IPS-18a (cell line): ENCODE results near the gene ZNF699.

Source experiments
- H3K27ac ChIP-seq: one replicate; pipeline ENCODE4 v1.5.1; 2013; ENCODE audit warnings: low read length
- H3K27me3 ChIP-seq: one replicate; pipeline ENCODE4 v1.6.1; 2013; ENCODE audit warnings: mild to moderate bottlenecking, low read length; ENCODE audit not compliant: control insufficient read depth, insufficient read depth
- H3K36me3 ChIP-seq: one replicate; pipeline ENCODE4 v1.6.1; 2013; ENCODE audit warnings: low read depth, low read length; ENCODE audit not compliant: control insufficient read depth
- H3K4me1 ChIP-seq: one replicate; pipeline ENCODE4 v1.6.1; 2013; ENCODE audit warnings: low read depth, low read length; ENCODE audit not compliant: control insufficient read depth
- H3K4me3 ChIP-seq: one replicate; pipeline ENCODE4 v1.5.1; 2013; ENCODE audit warnings: low read length
- H3K9ac ChIP-seq: one replicate; pipeline ENCODE4 v1.6.1; 2013; ENCODE audit warnings: mild to moderate bottlenecking, low read length, moderate library complexity
- H3K9me3 ChIP-seq: one replicate; pipeline ENCODE4 v1.6.1; 2013; ENCODE audit warnings: low read depth, low read length; ENCODE audit not compliant: control insufficient read depth

The ZNF699 gene

DNA sequence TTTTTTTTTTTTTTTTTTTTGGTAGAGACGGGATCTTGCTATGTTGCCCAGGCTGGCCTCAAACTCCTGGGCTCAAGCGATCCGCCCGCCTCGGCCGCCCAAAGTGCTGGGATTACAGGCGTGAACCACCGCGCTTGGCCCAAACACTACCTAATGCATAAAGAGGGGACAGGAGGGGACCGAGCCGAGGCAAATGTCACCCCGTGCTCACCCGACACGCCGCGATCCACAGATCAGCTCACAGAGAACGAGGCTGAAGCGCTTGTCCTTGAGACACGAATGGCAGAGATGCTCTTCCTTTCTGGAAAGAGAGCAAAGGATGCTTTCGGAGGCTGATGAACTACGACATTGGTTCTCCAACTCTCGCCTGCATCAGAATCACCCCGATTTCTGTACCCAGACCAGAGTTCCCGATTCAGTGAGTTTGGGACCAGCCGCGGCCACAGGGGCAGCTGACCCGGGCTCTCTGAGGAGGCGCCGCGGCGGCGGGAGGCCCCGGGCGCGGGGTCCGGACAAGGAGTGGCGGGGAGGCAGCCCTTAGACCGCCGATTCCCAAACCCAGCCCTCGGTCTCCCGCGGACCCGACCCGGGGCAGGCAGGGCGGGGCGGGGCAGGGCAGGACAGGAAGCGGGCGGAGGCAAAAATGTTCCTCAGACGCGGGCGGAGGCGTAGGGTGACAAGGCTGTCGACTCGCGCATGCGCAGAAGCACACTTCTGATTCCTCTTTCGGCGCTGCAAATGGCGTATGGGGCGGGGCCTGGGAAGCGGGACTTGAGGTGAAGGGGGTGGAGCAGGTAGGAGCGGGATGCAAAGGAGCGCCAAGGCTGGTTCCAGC, at the start of gene ZNF699:
Gene ZNF699 (minus strand): TSS at position 700 of the 835 bp plus-strand sequence. CDS start 4,719 bp downstream, outside the sequence.
- peaks cover 18% of the 10 kb centered on the region for H3K9me3 ChIP-seq
- H3K27ac ChIP-seq: peak within 1 kb of the TSS; percentile 92
- peak within 1 kb of the TSS; percentile 76 for H3K4me3 ChIP-seq

GRCh38 chr19:9354651-9355050, 45.0 kb upstream of the ZNF699 start:
- Histone ChIP-seq H3K4me1 (no peaks in the 10 kb centered on the region), H3K9me3 (peaks cover 60% of the 10 kb centered on the region), H3K4me3 (no peak overlapping the region), H3K27ac (no peak overlapping the region), H3K9ac (no peak overlapping the region), H3K27me3 (no peaks in the 10 kb centered on the region), H3K36me3 (no peaks in the 10 kb centered on the region)

More for the DNA sequence above, at the start of gene ZNF699:
- Histone ChIP-seq H3K4me1 (peaks cover 3% of the 10 kb centered on the region), H3K36me3 (no peaks in the 10 kb centered on the region), H3K9ac (peak within 1 kb of the TSS; percentile 67), H3K27me3 (peaks cover 4% of the 10 kb centered on the region)

GRCh38 chr19:9353011-9353410, 43.4 kb upstream of the ZNF699 start:
- H3K9me3 ChIP-seq: peaks cover 60% of the 10 kb centered on the region
- no peaks in the 10 kb centered on the region for H3K27me3 ChIP-seq
- no peak overlapping the region for H3K9ac ChIP-seq
- no peak overlapping the region for H3K27ac ChIP-seq
- no peak overlapping the region for H3K4me3 ChIP-seq
- no peaks in the 10 kb centered on the region for H3K36me3 ChIP-seq
- H3K4me1 ChIP-seq: no peaks in the 10 kb centered on the region

DNA sequence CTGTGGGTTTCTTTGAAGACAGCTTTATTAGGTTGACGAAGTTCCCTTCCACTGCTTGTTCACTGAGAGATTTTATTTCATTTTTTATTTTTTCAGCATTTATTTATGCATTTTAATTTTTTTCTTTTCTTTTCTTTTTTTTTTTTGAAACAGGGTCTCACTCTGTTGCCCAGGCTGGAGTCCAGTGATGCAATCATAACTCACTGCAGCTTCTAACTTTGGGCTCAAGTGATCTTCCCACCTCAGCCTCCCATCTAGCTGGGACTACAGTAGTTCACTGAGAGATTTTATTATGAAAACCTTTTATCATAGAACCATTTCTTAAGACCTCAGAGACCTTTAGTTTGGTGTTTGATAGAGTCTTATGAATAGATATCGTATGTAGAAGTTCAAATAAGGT, 42.9 kb upstream of the ZNF699 start:
- no peaks in the 10 kb centered on the region for H3K4me1 ChIP-seq
- no peaks in the 10 kb centered on the region for H3K27me3 ChIP-seq
- H3K9me3 ChIP-seq: peaks cover 60% of the 10 kb centered on the region
- no peak overlapping the region for H3K9ac ChIP-seq
- no peaks in the 10 kb centered on the region for H3K36me3 ChIP-seq
- no peak overlapping the region for H3K4me3 ChIP-seq
- H3K27ac ChIP-seq: no peak overlapping the region

- Histone ChIP-seq H3K9me3 (peaks cover 71% of the 10 kb centered on the region), H3K4me1 (no peaks in the 10 kb centered on the region)
Observed at GRCh38 chr19:9348671-9349070, 39.0 kb upstream of the ZNF699 start.

DNA sequence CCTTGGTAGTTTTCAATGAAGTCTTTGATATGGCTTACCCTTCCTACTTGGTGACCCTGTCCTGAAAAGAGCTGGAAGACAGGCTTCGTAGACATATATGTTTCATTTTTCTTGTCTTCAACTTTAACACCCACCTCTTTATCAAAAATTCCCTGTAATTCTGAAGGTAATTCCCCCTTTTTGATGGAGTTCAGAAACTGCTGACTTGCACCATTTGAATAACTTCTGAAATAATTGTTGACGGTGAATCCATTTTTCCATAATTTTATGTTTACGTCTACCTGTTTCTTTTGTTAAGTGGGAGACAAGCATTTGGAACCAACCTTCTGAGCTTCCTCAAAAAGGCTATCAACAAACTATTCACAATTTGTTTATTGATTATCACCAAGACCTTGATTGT, 38.6 kb upstream of the ZNF699 start:
- Histone ChIP-seq H3K27ac (no peak overlapping the region), H3K36me3 (peaks cover 5% of the 10 kb centered on the region), H3K9me3 (peaks cover 74% of the 10 kb centered on the region), H3K4me3 (no peak overlapping the region), H3K27me3 (no peaks in the 10 kb centered on the region), H3K4me1 (no peaks in the 10 kb centered on the region), H3K9ac (no peak overlapping the region)

More at GRCh38 chr19:9348671-9349070, 39.0 kb upstream of the ZNF699 start:
- H3K27me3 ChIP-seq: no peaks in the 10 kb centered on the region
- H3K27ac ChIP-seq: no peak overlapping the region
- peaks cover 2% of the 10 kb centered on the region for H3K36me3 ChIP-seq
- H3K4me3 ChIP-seq: no peak overlapping the region
- no peak overlapping the region for H3K9ac ChIP-seq

GRCh38 chr19:9345005-9345404, 35.4 kb upstream of the ZNF699 start:
- H3K9me3 ChIP-seq: peaks cover 86% of the 10 kb centered on the region
- no peak overlapping the region for H3K9ac ChIP-seq
- H3K36me3 ChIP-seq: peaks cover 14% of the 10 kb centered on the region
- H3K4me3 ChIP-seq: no peak overlapping the region
- H3K27me3 ChIP-seq: no peaks in the 10 kb centered on the region
- no peaks in the 10 kb centered on the region for H3K4me1 ChIP-seq
- H3K27ac ChIP-seq: no peak overlapping the region

- peaks cover 87% of the 10 kb centered on the region for H3K9me3 ChIP-seq
- H3K9ac ChIP-seq: no peak overlapping the region
- H3K27ac ChIP-seq: no peak overlapping the region
- H3K36me3 ChIP-seq: peaks cover 24% of the 10 kb centered on the region
- H3K4me3 ChIP-seq: no peak overlapping the region
- H3K27me3 ChIP-seq: no peaks in the 10 kb centered on the region
- no peaks in the 10 kb centered on the region for H3K4me1 ChIP-seq
Observed at GRCh38 chr19:9342610-9343304, 33.1 kb upstream of the ZNF699 start.

DNA sequence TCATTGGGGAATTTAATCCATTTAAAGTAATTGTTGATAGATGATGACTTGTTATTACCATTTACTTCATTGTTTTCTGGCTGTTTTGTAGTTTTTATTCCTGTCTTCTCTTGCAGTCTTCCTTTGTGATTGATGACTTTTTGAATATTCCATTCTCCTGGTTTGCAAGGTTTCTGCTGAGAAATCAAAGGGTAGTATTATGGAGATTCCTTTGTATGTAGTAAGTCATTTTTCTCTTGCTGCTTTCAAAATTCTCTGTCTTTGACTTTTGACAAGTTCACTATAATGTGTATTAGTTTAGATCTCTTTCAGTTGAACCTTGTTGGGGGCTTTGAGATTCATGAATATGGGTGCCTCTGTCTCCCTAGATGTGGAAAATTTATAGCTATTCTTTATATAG, 20.4 kb upstream of the ZNF699 start:
- Histone ChIP-seq H3K36me3 (peaks cover 4% of the 10 kb centered on the region), H3K27me3 (no peaks in the 10 kb centered on the region), H3K9me3 (peaks cover 55% of the 10 kb centered on the region), H3K4me3 (no peak overlapping the region), H3K27ac (no peak overlapping the region), H3K4me1 (no peaks in the 10 kb centered on the region), H3K9ac (no peak overlapping the region)

DNA sequence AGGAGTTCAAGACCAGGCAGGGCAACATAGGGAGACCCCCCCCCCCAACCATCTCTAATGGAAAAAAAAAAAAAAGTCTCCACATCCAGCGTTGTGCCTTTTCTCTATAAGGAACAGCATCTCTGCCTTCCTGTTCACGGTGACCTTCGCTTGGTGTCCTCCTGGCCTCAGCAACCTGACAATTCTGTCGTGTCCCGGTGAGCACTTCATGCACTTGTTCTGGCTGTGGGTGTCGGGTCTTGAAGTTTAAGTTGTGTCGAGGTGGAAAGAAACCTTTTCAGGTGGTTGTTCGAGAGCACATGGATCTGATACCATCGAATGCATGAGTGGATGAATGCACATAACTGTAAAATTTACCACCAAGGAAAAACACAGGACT, 14.9 kb upstream of the ZNF699 start:
- H3K9me3 ChIP-seq: peaks cover 19% of the 10 kb centered on the region

DNA sequence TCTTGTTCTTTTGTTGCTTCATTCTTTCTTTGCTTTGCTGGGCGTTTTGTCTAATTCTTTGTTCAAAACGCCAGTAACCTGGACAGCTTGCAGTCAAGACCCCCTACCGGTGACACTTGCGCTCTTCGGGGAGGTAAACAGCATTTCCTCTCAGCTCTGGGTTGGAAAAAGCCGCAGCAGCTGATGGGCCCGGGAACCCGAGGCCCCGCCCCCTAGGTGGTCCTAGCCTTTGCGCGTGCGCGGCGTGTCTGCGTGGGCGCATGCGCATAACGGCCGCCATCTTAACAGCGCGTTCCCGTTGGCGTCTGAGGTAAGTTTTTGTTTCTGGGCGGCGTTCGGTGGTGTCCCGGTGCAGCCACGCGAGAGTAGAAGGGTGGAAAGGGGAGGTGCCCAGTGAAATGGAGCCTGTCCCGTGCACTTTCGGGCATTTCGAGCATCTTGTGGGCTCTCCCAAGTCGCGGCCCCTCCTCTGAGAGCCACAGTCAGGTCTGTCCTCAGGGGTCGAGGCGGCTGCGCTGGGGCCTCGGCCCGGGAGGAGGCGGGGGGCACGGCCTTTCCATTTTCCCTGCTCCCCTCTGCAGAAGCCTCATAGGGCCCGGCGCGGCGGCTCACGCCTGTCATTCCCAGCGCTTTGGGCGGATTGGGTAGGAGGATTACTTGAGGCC, 14.4 kb upstream of the ZNF699 start, which contains the start of gene ZNF559:
Gene ZNF559 (plus strand): TSS at position 261 of the 665 bp plus-strand sequence. CDS start 14,371 bp downstream, outside the sequence.
- Histone ChIP-seq H3K4me1 (peaks cover 3% of the 10 kb centered on the region), H3K27me3 (no peaks in the 10 kb centered on the region), H3K27ac (no peak within 1 kb of the TSS), H3K9me3 (peaks cover 17% of the 10 kb centered on the region), H3K9ac (peak within 1 kb of the TSS; percentile 74), H3K4me3 (peak within 1 kb of the TSS; percentile 79), H3K36me3 (no peaks in the 10 kb centered on the region)

More for the DNA sequence above, 14.9 kb upstream of the ZNF699 start:
- Histone ChIP-seq H3K4me3 (peak overlapping the region; percentile 79), H3K27ac (no peak overlapping the region), H3K4me1 (peaks cover 3% of the 10 kb centered on the region), H3K36me3 (no peaks in the 10 kb centered on the region), H3K27me3 (no peaks in the 10 kb centered on the region), H3K9ac (peak overlapping the region; percentile 74)
